H4 (cell line): Measurements from ENCODE around the gene JUND. TPM values are rescaled to one million over a fixed set of nuclear protein-coding genes. Genes with fewer than 3 reads are reported as not detected.

Source experiments
- DNase-seq: peaks from one replicate; pipeline ENCODE4 v3.0.0-alpha.2; 2015; ENCODE audit warnings: low spot score
- total RNA-seq: library from RNA; depleted of rRNA; stranded (reverse); fragments of >200 nt; shearing (Covaris generic); gene quantifications from 2 replicates; pipeline ENCODE4 v1.2.3, GENCODE V29; 2014; rRNA removed

Gene JUND
- total RNA-seq, 1 experiment from 2014 or later: 29.1 TPM

GRCh38 chr19:18239303-18239702 is 42.1 kb downstream of the JUND start:
- no peak for DNase-seq

- DNase-seq: no peak
Measured at GRCh38 chr19:18234194-18234593, 47.2 kb downstream of the JUND start.

GRCh38 chr19:18233224-18233825 is 48.1 kb downstream of the JUND start:
- no peak for DNase-seq

- DNase-seq: no peak
Measured at GRCh38 chr19:18232540-18233223, 48.7 kb downstream of the JUND start.

- DNase-seq: no peak
Measured at GRCh38 chr19:18231775-18232174, 49.6 kb downstream of the JUND start.

- DNase-seq: no peak
Measured at GRCh38 chr19:18230941-18231734, 50.3 kb downstream of the JUND start.

- DNase-seq: no peak
Measured at GRCh38 chr19:18229915-18230314, 51.5 kb downstream of the JUND start.

Other genes starting within 250 kb of the JUND start
- gene IL12RB1, start 194.7 kb downstream of the JUND start, total RNA-seq: 2.4 TPM in 2 replicates
- 2.4 and 3.1 TPM in 2 replicates for gene MAST3, start 183.8 kb downstream of the JUND start, total RNA-seq
- 9.8 and 25.1 TPM in 2 replicates for gene PIK3R2, start 128.5 kb downstream of the JUND start, total RNA-seq
- gene IFI30, start 107.8 kb downstream of the JUND start, total RNA-seq: 156 and 172 TPM in 2 replicates
- 17.7 and 30.9 TPM in 2 replicates for gene MPV17L2, start 88.4 kb downstream of the JUND start, total RNA-seq
- 0.41 and 2.2 TPM in 2 replicates for gene RAB3A, start 77.6 kb downstream of the JUND start, total RNA-seq
- gene PDE4C, start 55.2 kb downstream of the JUND start, total RNA-seq: 0.06 TPM in 1 of 2 replicates, not detected in the other
- 0.62 and 1.0 TPM in 2 replicates for gene IQCN, start 7.2 kb downstream of the JUND start, total RNA-seq
- 349 and 397 TPM in 2 replicates for gene LSM4, start 41.5 kb upstream of the JUND start, total RNA-seq
- gene PGPEP1, start 59.0 kb upstream of the JUND start, total RNA-seq: 2.9 and 12.1 TPM in 2 replicates
- 376 and 378 TPM in 2 replicates for gene GDF15, start 104.5 kb upstream of the JUND start, total RNA-seq
- gene LRRC25, start 116.0 kb upstream of the JUND start, total RNA-seq: 0.06 and 0.35 TPM in 2 replicates
- 44.6 and 60.9 TPM in 2 replicates for gene SSBP4, start 137.8 kb upstream of the JUND start, total RNA-seq
- 0.33 and 0.45 TPM in 2 replicates for gene ISYNA1, start 156.5 kb upstream of the JUND start, total RNA-seq
- gene ELL, start 240.4 kb upstream of the JUND start, total RNA-seq: 4.9 and 5.8 TPM in 2 replicates